GM21717 (cell line): Measurements from ENCODE around the gene KCNMA1.

ENCODE experiments used
- ATAC-seq: cut with Tn5 transposase; IDR thresholded peaks from one replicate; pipeline ENCODE4 v1.9.1; 2021; ENCODE audit warnings: mild to moderate bottlenecking, moderate library complexity; ENCODE audit not compliant: unreplicated experiment

Gene KCNMA1

GRCh38 chr10:77149001-77149400 lies 488.6 kb downstream of the KCNMA1 start:
- no peak for ATAC-seq

GRCh38 chr10:77147871-77148270 lies 489.7 kb downstream of the KCNMA1 start:
- no peak for ATAC-seq

- ATAC-seq = no peak
Measured at GRCh38 chr10:77146712-77147336, 490.8 kb downstream of the KCNMA1 start.

- ATAC-seq = no peak
Measured at GRCh38 chr10:77144656-77145055, 493.0 kb downstream of the KCNMA1 start.

GRCh38 chr10:77139252-77140160 lies 498.1 kb downstream of the KCNMA1 start:
- ATAC-seq = no peak

- ATAC-seq = no peak
Measured at GRCh38 chr10:77138541-77138940, 499.1 kb downstream of the KCNMA1 start.

GRCh38 chr10:77135555-77135954 lies 502.1 kb downstream of the KCNMA1 start:
- no peak for ATAC-seq

- ATAC-seq = no peak
Measured at GRCh38 chr10:77131214-77131613, 506.4 kb downstream of the KCNMA1 start.

GRCh38 chr10:77127243-77127642 lies 510.4 kb downstream of the KCNMA1 start:
- no peak for ATAC-seq

GRCh38 chr10:77125231-77125630 lies 512.4 kb downstream of the KCNMA1 start:
- ATAC-seq = no peak

GRCh38 chr10:77123330-77123729 lies 514.3 kb downstream of the KCNMA1 start:
- no peak for ATAC-seq

- no peak for ATAC-seq
Measured at GRCh38 chr10:77121829-77122228, 515.8 kb downstream of the KCNMA1 start.

- ATAC-seq = no peak
Measured at GRCh38 chr10:77120666-77121376, 516.8 kb downstream of the KCNMA1 start.

- no peak for ATAC-seq
Measured at GRCh38 chr10:77120012-77120411, 517.6 kb downstream of the KCNMA1 start.

- no peak for ATAC-seq
Measured at GRCh38 chr10:77118603-77119282, 518.9 kb downstream of the KCNMA1 start.

- ATAC-seq = no peak
Measured at GRCh38 chr10:77117501-77117900, 520.1 kb downstream of the KCNMA1 start.

GRCh38 chr10:77116904-77117303 lies 520.7 kb downstream of the KCNMA1 start:
- no peak for ATAC-seq

- no peak for ATAC-seq
Measured at GRCh38 chr10:77114181-77114821, 523.3 kb downstream of the KCNMA1 start.

- ATAC-seq = no peak
Measured at GRCh38 chr10:77111611-77112550, 525.7 kb downstream of the KCNMA1 start.
